ENCODE results near the gene MED12L.

The MED12L gene

DNA sequence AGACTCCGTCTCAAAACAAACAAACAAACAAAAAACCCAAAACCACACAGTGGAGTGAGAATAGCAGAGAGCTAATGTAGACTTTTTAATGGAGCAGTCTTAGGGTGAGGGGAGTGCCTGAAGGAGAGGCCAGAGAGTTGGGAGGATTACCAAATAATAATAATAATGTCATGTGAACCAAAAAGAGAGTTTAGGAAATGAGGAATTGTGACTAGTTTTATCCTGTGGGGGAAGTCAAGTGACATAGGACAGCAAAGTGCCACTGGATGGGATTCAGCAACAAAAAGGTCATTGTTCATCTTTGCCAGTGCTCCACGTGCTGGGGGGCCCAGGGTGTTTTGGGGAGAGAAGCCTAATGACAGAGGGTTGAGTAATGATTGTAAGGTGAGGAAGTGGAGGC, 218.3 kb downstream of the MED12L start:
- Histone ChIP-seq H3K9ac (ENCODE audit: low read depth in 1 of 2, low read length in 2 of 2) (no peak overlapping the region), H3K27ac (ENCODE audit: low read depth, low read length) (no peak overlapping the region), H3K4me1 (ENCODE audit: control insufficient read depth in 1 of 2, insufficient read depth in 2 of 2, low read length in 2 of 2) (no peaks in the 10 kb centered on the region), H3K4me3 (ENCODE audit: low read depth in 1 of 2, low read length in 2 of 2) (no peak overlapping the region), H3K27me3 (ENCODE audit: control insufficient read depth in 1 of 2, insufficient read depth in 2 of 2, low read length in 2 of 2) (no peaks in the 10 kb centered on the region), H3K9me3 (ENCODE audit: control insufficient read depth in 1 of 2, low read length in 2 of 2) (no peaks in the 10 kb centered on the region), H3K36me3 (ENCODE audit: control insufficient read depth in 1 of 2, insufficient read depth in 2 of 2, low read length in 2 of 2) (no peaks in the 10 kb centered on the region)

DNA sequence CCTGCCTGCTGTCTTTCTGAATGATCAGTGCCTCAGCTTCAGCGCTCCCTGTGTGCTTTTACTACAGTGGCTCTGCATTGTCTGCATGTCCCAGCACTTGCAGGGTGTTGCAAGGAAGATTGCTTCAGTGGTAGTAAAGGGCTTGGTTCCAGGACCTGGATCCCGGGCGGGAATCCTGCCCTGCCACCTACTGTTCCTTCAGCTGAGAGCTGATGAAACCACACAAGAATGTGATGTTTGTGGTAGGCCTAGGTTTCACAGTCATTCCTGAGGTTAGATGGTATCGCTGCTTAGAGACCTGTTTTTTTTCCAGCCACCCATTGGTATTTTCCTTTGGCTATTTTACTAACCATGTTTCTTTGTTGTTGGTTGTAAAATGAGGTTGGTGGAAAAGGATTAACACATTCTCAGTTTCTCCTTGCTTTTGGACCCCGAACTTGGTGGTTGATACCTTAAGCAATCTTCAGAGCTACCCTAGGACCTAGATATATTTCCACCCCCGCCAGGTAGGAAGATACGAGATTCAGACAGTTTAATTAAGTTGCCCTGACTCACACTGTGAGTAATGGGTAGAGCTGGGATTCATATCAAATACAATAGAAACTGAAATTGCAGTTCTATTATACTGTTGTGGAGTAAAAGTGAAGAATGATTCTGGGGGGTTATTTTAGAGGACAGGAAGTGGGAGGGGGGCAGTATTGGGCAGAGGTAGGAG, 219.8 kb downstream of the MED12L start:
- H3K27ac ChIP-seq (ENCODE audit: low read depth, low read length) = no peak overlapping the region

DNA sequence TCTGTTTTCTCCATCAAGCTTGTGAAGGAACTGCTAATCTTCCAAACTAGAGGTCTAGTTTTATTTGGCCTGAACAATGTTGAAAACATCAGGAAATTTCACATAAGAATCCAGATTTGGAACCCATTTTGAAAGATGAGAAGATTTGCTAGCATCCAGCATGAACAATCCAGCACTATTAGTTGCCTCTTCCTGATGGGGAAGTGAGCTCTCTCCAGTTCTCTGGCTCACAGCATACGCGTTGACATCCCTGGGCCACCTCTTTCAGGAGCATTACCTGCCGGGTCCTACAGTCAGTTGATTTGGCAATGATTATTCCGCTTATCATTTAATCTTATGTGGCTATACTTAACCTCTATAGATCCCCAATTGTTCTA, 220.3 kb downstream of the MED12L start:
- no peaks in the 10 kb centered on the region for H3K27me3 ChIP-seq (ENCODE audit: control insufficient read depth in 1 of 2, insufficient read depth in 2 of 2, low read length in 2 of 2)
- no peak overlapping the region for H3K27ac ChIP-seq (ENCODE audit: low read depth, low read length)
- H3K9ac ChIP-seq (ENCODE audit: low read depth in 1 of 2, low read length in 2 of 2) = no peak overlapping the region
- no peaks in the 10 kb centered on the region for H3K9me3 ChIP-seq (ENCODE audit: control insufficient read depth in 1 of 2, low read length in 2 of 2)
- H3K36me3 ChIP-seq (ENCODE audit: control insufficient read depth in 1 of 2, insufficient read depth in 2 of 2, low read length in 2 of 2) = no peaks in the 10 kb centered on the region
- no peaks in the 10 kb centered on the region for H3K4me1 ChIP-seq (ENCODE audit: control insufficient read depth in 1 of 2, insufficient read depth in 2 of 2, low read length in 2 of 2)
- no peak overlapping the region for H3K4me3 ChIP-seq (ENCODE audit: low read depth in 1 of 2, low read length in 2 of 2)

More for the DNA sequence above, 219.8 kb downstream of the MED12L start:
- no peak overlapping the region for H3K9ac ChIP-seq (ENCODE audit: low read depth in 1 of 2, low read length in 2 of 2)
- H3K4me3 ChIP-seq (ENCODE audit: low read depth in 1 of 2, low read length in 2 of 2) = no peak overlapping the region
- no peaks in the 10 kb centered on the region for H3K27me3 ChIP-seq (ENCODE audit: control insufficient read depth in 1 of 2, insufficient read depth in 2 of 2, low read length in 2 of 2)
- no peaks in the 10 kb centered on the region for H3K36me3 ChIP-seq (ENCODE audit: control insufficient read depth in 1 of 2, insufficient read depth in 2 of 2, low read length in 2 of 2)
- no peaks in the 10 kb centered on the region for H3K4me1 ChIP-seq (ENCODE audit: control insufficient read depth in 1 of 2, insufficient read depth in 2 of 2, low read length in 2 of 2)
- no peaks in the 10 kb centered on the region for H3K9me3 ChIP-seq (ENCODE audit: control insufficient read depth in 1 of 2, low read length in 2 of 2)

DNA sequence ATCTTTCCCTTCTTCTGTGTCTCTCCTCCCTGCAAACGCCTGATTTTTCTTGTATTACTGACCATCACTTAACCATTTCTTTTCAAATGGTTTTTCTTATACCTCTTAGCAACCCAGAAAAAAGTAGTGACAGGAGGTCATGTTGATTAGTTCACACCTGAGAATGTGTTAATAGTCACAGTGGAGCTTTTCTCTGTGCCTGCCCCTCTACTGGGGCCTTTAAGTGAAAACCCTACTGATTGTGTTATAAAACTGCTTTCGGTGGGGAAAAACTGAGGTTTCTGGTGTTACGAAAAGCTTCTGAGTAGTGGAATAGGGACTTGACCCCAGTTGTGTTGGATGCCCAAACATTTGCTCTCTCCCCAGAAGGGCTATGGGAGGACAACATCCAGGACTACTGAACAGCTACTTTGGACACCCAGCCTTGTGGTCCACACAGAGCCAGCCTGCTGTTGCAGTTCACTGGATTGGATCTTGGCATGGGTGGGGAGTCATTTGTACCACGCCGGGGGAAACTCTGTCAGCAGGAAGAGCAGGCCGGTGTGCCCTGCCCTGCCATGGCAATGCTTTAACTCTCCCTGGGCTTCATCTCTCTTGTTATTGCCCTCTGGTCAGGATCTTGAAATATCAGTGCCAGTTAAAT, 220.8 kb downstream of the MED12L start:
- Histone ChIP-seq H3K27ac (ENCODE audit: low read depth, low read length) (no peak overlapping the region), H3K27me3 (ENCODE audit: control insufficient read depth in 1 of 2, insufficient read depth in 2 of 2, low read length in 2 of 2) (no peaks in the 10 kb centered on the region)

DNA sequence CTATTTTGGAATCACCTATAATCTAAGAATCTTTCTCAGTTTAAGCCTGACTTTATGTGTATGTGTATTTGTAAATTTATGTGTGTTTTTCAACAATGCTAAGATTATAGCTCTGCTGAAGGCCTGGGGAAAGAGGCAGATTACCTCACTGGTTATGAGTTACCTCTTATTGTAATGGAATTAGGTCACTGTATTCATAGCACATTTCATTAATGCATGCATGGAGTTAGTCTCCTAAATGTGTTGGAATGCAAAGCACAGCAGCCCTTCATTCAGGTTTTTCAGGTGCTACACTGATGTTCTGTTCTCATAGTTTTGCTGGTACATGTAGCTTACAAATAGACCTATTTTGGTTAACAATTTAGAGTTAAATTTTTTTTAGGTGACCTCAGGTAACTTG, 221.7 kb downstream of the MED12L start:
- H3K27ac ChIP-seq (ENCODE audit: low read depth, low read length) = no peak overlapping the region
- no peaks in the 10 kb centered on the region for H3K9me3 ChIP-seq (ENCODE audit: control insufficient read depth in 1 of 2, low read length in 2 of 2)
- H3K36me3 ChIP-seq (ENCODE audit: control insufficient read depth in 1 of 2, insufficient read depth in 2 of 2, low read length in 2 of 2) = no peaks in the 10 kb centered on the region
- no peaks in the 10 kb centered on the region for H3K27me3 ChIP-seq (ENCODE audit: control insufficient read depth in 1 of 2, insufficient read depth in 2 of 2, low read length in 2 of 2)
- no peak overlapping the region for H3K9ac ChIP-seq (ENCODE audit: low read depth in 1 of 2, low read length in 2 of 2)
- H3K4me3 ChIP-seq (ENCODE audit: low read depth in 1 of 2, low read length in 2 of 2) = no peak overlapping the region
- no peaks in the 10 kb centered on the region for H3K4me1 ChIP-seq (ENCODE audit: control insufficient read depth in 1 of 2, insufficient read depth in 2 of 2, low read length in 2 of 2)

More for the DNA sequence above, 220.8 kb downstream of the MED12L start:
- no peaks in the 10 kb centered on the region for H3K36me3 ChIP-seq (ENCODE audit: control insufficient read depth in 1 of 2, insufficient read depth in 2 of 2, low read length in 2 of 2)
- no peaks in the 10 kb centered on the region for H3K9me3 ChIP-seq (ENCODE audit: control insufficient read depth in 1 of 2, low read length in 2 of 2)
- no peak overlapping the region for H3K4me3 ChIP-seq (ENCODE audit: low read depth in 1 of 2, low read length in 2 of 2)
- no peaks in the 10 kb centered on the region for H3K4me1 ChIP-seq (ENCODE audit: control insufficient read depth in 1 of 2, insufficient read depth in 2 of 2, low read length in 2 of 2)
- H3K9ac ChIP-seq (ENCODE audit: low read depth in 1 of 2, low read length in 2 of 2) = no peak overlapping the region

DNA sequence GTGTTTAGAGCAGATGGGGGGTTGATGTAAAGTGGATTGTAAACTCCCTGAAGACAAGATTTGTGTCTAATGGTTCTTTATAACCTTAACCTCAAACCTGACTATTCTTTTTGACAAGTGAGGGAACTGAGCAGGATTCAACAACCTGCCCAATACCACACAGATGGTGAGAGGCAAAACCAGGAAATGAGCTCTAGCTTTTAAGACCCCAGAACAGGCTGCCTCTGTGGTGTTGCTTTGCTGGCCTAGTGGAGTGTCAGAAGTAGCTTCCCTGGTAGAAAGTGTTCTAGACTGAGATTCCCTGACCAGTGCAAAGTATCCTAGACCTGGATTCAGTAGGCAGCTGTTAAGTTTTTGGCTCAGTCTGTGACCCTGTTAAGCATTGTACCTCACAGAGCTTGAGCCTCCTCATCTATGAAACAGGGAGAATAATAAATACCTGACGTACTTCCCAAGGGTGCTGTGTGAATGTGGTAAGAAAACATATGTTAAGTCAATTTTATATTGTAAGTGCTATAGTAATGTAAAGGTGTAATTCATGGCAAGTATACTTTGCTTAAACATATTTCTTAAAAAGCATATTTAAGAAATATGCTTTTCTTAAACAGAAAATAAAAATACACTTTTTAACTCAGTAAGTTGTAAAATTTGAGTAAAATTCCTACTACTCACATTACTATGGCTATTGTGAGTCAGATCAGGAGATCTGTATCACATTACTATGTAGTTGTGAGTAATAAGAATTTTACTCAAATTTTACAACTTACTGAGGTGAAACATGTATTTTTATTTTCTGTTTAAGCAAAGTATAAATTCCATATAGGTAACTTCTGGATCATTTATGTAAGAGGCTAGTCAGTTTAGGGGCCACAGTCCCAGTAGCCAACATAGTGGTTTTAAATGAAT, 222.4 kb downstream of the MED12L start:
- Histone ChIP-seq H3K9me3 (ENCODE audit: control insufficient read depth in 1 of 2, low read length in 2 of 2) (no peaks in the 10 kb centered on the region), H3K27me3 (ENCODE audit: control insufficient read depth in 1 of 2, insufficient read depth in 2 of 2, low read length in 2 of 2) (no peaks in the 10 kb centered on the region), H3K4me1 (ENCODE audit: control insufficient read depth in 1 of 2, insufficient read depth in 2 of 2, low read length in 2 of 2) (no peaks in the 10 kb centered on the region), H3K4me3 (ENCODE audit: low read depth in 1 of 2, low read length in 2 of 2) (no peak overlapping the region), H3K9ac (ENCODE audit: low read depth in 1 of 2, low read length in 2 of 2) (no peak overlapping the region), H3K36me3 (ENCODE audit: control insufficient read depth in 1 of 2, insufficient read depth in 2 of 2, low read length in 2 of 2) (no peaks in the 10 kb centered on the region), H3K27ac (ENCODE audit: low read depth, low read length) (no peak overlapping the region)

DNA sequence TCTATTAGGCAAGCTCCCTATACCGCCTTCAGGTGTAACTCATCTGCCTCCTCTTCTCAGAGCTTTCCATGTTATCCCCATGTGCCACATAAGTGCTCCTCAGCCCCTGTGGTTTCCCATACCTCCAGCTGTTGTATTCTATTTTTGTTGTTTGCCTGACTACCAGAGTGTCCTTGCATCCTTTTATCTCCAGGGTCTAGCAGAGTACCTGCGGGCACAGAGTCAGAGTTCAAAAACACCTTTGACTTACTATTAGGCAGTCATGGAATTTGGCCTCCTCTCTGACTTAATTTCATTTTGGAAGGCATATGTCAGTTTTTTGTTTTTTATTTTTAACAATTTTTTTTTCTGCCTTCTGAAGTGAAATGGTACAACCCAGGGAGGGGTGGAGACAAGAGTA, 224.1 kb downstream of the MED12L start:
- Histone ChIP-seq H3K9me3 (ENCODE audit: control insufficient read depth in 1 of 2, low read length in 2 of 2) (no peaks in the 10 kb centered on the region), H3K36me3 (ENCODE audit: control insufficient read depth in 1 of 2, insufficient read depth in 2 of 2, low read length in 2 of 2) (no peaks in the 10 kb centered on the region), H3K4me1 (ENCODE audit: control insufficient read depth in 1 of 2, insufficient read depth in 2 of 2, low read length in 2 of 2) (no peaks in the 10 kb centered on the region), H3K27me3 (ENCODE audit: control insufficient read depth in 1 of 2, insufficient read depth in 2 of 2, low read length in 2 of 2) (no peaks in the 10 kb centered on the region), H3K9ac (ENCODE audit: low read depth in 1 of 2, low read length in 2 of 2) (no peak overlapping the region), H3K27ac (ENCODE audit: low read depth, low read length) (no peak overlapping the region), H3K4me3 (ENCODE audit: low read depth in 1 of 2, low read length in 2 of 2) (no peak overlapping the region)

DNA sequence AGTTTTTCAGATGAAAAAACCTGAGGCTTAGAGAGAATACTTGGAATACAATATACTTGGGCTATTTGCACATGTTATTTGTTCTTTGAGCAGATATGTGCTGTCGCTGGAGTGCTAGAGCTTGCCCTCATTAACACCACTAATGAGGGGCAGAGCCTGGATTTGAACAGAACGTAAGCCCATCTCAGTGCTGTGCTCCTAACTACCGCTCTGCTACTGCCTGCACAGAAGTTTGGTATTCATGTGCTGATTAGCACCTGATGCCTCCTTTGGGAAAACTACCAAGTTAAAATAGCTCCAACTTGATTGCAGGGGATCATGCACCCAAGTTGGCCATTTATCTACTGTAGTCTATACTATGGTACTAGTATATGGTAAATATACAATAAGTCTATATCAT, 227.5 kb downstream of the MED12L start:
- no peaks in the 10 kb centered on the region for H3K9me3 ChIP-seq (ENCODE audit: control insufficient read depth in 1 of 2, low read length in 2 of 2)
- no peaks in the 10 kb centered on the region for H3K4me1 ChIP-seq (ENCODE audit: control insufficient read depth in 1 of 2, insufficient read depth in 2 of 2, low read length in 2 of 2)
- H3K4me3 ChIP-seq (ENCODE audit: low read depth in 1 of 2, low read length in 2 of 2) = no peak overlapping the region
- H3K27ac ChIP-seq (ENCODE audit: low read depth, low read length) = no peak overlapping the region
- H3K36me3 ChIP-seq (ENCODE audit: control insufficient read depth in 1 of 2, insufficient read depth in 2 of 2, low read length in 2 of 2) = no peaks in the 10 kb centered on the region
- no peak overlapping the region for H3K9ac ChIP-seq (ENCODE audit: low read depth in 1 of 2, low read length in 2 of 2)
- no peaks in the 10 kb centered on the region for H3K27me3 ChIP-seq (ENCODE audit: control insufficient read depth in 1 of 2, insufficient read depth in 2 of 2, low read length in 2 of 2)

DNA sequence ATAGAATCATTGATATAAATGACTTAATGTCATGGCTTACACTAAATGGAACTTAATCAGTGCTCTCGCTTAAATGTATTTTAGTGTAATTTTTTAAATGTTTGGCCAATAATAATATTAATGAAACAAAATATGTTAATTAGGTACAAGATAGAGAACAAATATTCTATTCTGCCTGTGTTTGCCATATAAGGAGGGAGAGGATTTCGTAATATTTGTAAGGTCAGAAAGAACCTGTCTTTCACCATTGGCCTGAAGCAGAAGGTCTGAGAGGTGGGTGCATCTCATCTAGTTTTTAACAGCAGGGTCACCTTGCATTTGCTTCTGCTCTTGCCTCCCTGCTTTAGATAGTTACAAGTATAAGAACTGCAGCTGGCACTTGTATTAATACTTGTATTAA, 228.7 kb downstream of the MED12L start:
- no peaks in the 10 kb centered on the region for H3K9me3 ChIP-seq (ENCODE audit: control insufficient read depth in 1 of 2, low read length in 2 of 2)
- no peak overlapping the region for H3K27ac ChIP-seq (ENCODE audit: low read depth, low read length)
- H3K4me1 ChIP-seq (ENCODE audit: control insufficient read depth in 1 of 2, insufficient read depth in 2 of 2, low read length in 2 of 2) = no peaks in the 10 kb centered on the region
- no peaks in the 10 kb centered on the region for H3K27me3 ChIP-seq (ENCODE audit: control insufficient read depth in 1 of 2, insufficient read depth in 2 of 2, low read length in 2 of 2)
- no peaks in the 10 kb centered on the region for H3K36me3 ChIP-seq (ENCODE audit: control insufficient read depth in 1 of 2, insufficient read depth in 2 of 2, low read length in 2 of 2)
- H3K4me3 ChIP-seq (ENCODE audit: low read depth in 1 of 2, low read length in 2 of 2) = no peak overlapping the region
- no peak overlapping the region for H3K9ac ChIP-seq (ENCODE audit: low read depth in 1 of 2, low read length in 2 of 2)

DNA sequence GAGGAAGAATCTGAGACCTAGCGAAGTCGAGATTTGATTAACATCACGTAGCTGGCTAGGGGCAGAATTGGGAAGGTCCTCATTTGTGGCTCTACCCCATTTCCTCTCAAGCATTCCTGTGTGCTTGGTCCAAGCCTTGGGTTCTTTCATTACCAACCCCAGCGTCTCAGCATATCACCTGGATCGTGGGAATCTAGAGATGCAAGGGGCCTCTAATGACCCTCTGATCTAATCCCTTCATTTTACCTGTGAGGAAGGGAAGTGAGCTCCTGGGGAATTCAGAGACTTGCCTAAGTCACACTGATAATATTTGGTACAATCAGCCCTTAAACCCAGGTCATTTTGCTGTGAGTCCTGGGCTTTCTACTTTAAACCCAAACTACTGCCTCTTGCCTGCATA, 229.1 kb downstream of the MED12L start:
- no peaks in the 10 kb centered on the region for H3K9me3 ChIP-seq (ENCODE audit: control insufficient read depth in 1 of 2, low read length in 2 of 2)
- H3K4me3 ChIP-seq (ENCODE audit: low read depth in 1 of 2, low read length in 2 of 2) = no peak overlapping the region
- H3K27me3 ChIP-seq (ENCODE audit: control insufficient read depth in 1 of 2, insufficient read depth in 2 of 2, low read length in 2 of 2) = no peaks in the 10 kb centered on the region
- no peak overlapping the region for H3K9ac ChIP-seq (ENCODE audit: low read depth in 1 of 2, low read length in 2 of 2)
- H3K4me1 ChIP-seq (ENCODE audit: control insufficient read depth in 1 of 2, insufficient read depth in 2 of 2, low read length in 2 of 2) = no peaks in the 10 kb centered on the region
- no peaks in the 10 kb centered on the region for H3K36me3 ChIP-seq (ENCODE audit: control insufficient read depth in 1 of 2, insufficient read depth in 2 of 2, low read length in 2 of 2)
- H3K27ac ChIP-seq (ENCODE audit: low read depth, low read length) = no peak overlapping the region
